Astrocyte (in vitro differentiated cells and primary cell): ENCODE results near the gene TLX3.

Source experiments
- EZH2 ChIP-seq: IDR thresholded peaks from 2 replicates; pipeline ENCODE4 v1.6.1; 2012; ENCODE audit warnings: mild to moderate bottlenecking, low read length, inconsistent platforms; ENCODE audit not compliant: insufficient read depth
- TF ChIP-seq, protein P1 (sequence below): IDR thresholded peaks from 2 replicates; pipeline ENCODE4 v1.5.1; 2011; ENCODE audit warnings: low read depth, mild to moderate bottlenecking, inconsistent platforms, low read length, moderate library complexity; ENCODE audit not compliant: insufficient read depth

- TF ChIP-seq, protein P1, sequence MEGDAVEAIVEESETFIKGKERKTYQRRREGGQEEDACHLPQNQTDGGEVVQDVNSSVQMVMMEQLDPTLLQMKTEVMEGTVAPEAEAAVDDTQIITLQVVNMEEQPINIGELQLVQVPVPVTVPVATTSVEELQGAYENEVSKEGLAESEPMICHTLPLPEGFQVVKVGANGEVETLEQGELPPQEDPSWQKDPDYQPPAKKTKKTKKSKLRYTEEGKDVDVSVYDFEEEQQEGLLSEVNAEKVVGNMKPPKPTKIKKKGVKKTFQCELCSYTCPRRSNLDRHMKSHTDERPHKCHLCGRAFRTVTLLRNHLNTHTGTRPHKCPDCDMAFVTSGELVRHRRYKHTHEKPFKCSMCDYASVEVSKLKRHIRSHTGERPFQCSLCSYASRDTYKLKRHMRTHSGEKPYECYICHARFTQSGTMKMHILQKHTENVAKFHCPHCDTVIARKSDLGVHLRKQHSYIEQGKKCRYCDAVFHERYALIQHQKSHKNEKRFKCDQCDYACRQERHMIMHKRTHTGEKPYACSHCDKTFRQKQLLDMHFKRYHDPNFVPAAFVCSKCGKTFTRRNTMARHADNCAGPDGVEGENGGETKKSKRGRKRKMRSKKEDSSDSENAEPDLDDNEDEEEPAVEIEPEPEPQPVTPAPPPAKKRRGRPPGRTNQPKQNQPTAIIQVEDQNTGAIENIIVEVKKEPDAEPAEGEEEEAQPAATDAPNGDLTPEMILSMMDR = no peak
- TF ChIP-seq EZH2 = no peak
Observed at GRCh38 chr5:171270136-171270535, 38.9 kb upstream of the TLX3 start.
